Adipocyte (in vitro differentiated cells): Measurements from ENCODE around the gene RBFOX2.
A peak's percentile ranks its signal among the peaks of the same experiment; 100 is the strongest.

Source experiments
- DNase-seq: peaks from one replicate; pipeline ENCODE4 v3.0.0-alpha.2; 2015; ENCODE audit warnings: low read depth
- H3K27me3 ChIP-seq: replicated peaks from 2 replicates; pipeline ENCODE4 v1.7.0; 2013; ENCODE audit warnings: mild to moderate bottlenecking, low read length, moderate library complexity; ENCODE audit not compliant: control insufficient read depth, insufficient read depth
- H3K36me3 ChIP-seq: 2 replicates; pipeline ENCODE4 v1.7.0; 2013; ENCODE audit warnings: low read length, mild to moderate bottlenecking, moderate library complexity; ENCODE audit not compliant: control insufficient read depth, insufficient read depth, severe bottlenecking
- H3K4me1 ChIP-seq: 2 replicates; pipeline ENCODE4 v1.7.0; 2013; ENCODE audit warnings: mild to moderate bottlenecking, low read length, moderate library complexity; ENCODE audit not compliant: control insufficient read depth, insufficient read depth
- H3K4me3 ChIP-seq: 2 replicates; pipeline ENCODE4 v1.7.0; 2013; ENCODE audit warnings: mild to moderate bottlenecking, low read length, moderate library complexity
- H3K9ac ChIP-seq: 2 replicates; pipeline ENCODE4 v1.7.0; 2013; ENCODE audit warnings: mild to moderate bottlenecking, low read length, moderate library complexity
- H3K9me3 ChIP-seq: 2 replicates; pipeline ENCODE4 v1.7.0; 2013; ENCODE audit warnings: mild to moderate bottlenecking, low read length, moderate library complexity; ENCODE audit not compliant: control insufficient read depth

The RBFOX2 gene

GRCh38 chr22:35910926-35911325, 117.7 kb downstream of the RBFOX2 start:
- no peak overlapping the region for H3K4me3 ChIP-seq

GRCh38 chr22:35910003-35910769, 118.4 kb downstream of the RBFOX2 start:
- Histone ChIP-seq H3K36me3 (no peaks in the 10 kb centered on the region), H3K4me3 (no peak overlapping the region), H3K9me3 (no peaks in the 10 kb centered on the region), H3K4me1 (peaks cover 31% of the 10 kb centered on the region), H3K9ac (no peak overlapping the region), H3K27me3 (no peaks in the 10 kb centered on the region)
- DNase-seq: no peak

More at GRCh38 chr22:35910926-35911325, 117.7 kb downstream of the RBFOX2 start:
- Histone ChIP-seq H3K9ac (no peak overlapping the region), H3K27me3 (no peaks in the 10 kb centered on the region), H3K36me3 (no peaks in the 10 kb centered on the region), H3K9me3 (no peaks in the 10 kb centered on the region), H3K4me1 (peaks cover 38% of the 10 kb centered on the region)
- no peak for DNase-seq

DNA sequence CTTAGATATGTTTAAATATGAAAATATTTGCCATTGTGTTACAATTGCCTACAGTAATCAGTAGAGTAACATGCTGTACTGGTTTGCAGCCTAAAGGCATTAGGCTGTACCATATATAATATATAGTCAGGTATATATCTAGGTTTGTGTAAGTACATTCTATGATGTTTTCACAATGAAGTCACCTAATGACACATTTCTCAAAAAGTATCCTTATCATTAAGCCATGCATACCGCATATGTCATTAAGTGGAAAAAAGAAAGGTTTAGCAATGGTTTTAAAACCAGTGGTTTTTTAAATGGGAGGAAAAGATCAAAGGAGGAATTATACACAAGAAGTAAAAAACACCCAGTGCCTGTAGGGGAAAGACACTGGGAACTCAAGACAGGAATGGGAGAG, 122.7 kb downstream of the RBFOX2 start:
- Histone ChIP-seq H3K4me1 (peaks cover 5% of the 10 kb centered on the region), H3K36me3 (no peaks in the 10 kb centered on the region), H3K9ac (no peak overlapping the region), H3K4me3 (no peak overlapping the region), H3K9me3 (no peaks in the 10 kb centered on the region), H3K27me3 (no peaks in the 10 kb centered on the region)
- no peak for DNase-seq

- H3K27me3 ChIP-seq: no peaks in the 10 kb centered on the region
These were observed 123.9 kb downstream of the RBFOX2 start for GRCh38 chr22:35904752-35905151.

DNA sequence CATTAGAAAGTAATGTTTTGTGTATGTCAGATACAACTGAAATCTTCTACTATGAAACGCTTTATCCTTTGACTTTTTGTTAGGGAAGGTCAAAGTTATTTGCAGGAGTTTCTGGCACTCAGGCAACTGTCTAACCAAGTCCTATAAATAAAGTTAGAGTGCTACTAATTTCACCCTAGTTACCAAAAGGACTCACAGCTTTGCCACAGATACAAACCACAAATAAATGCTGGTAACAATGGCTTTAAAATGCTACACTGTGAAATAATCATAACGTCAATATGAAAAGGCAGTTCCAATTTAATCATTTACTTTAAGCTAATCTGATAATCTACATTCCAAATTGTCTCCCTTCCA, 124.3 kb downstream of the RBFOX2 start:
- Histone ChIP-seq H3K36me3 (no peaks in the 10 kb centered on the region), H3K4me3 (no peak overlapping the region)
- no peak for DNase-seq

More at GRCh38 chr22:35904752-35905151, 123.9 kb downstream of the RBFOX2 start:
- no peaks in the 10 kb centered on the region for H3K36me3 ChIP-seq
- no peak for DNase-seq
- H3K4me1 ChIP-seq: peaks cover 10% of the 10 kb centered on the region
- no peak overlapping the region for H3K4me3 ChIP-seq
- H3K9ac ChIP-seq: no peak overlapping the region
- no peaks in the 10 kb centered on the region for H3K9me3 ChIP-seq

DNA sequence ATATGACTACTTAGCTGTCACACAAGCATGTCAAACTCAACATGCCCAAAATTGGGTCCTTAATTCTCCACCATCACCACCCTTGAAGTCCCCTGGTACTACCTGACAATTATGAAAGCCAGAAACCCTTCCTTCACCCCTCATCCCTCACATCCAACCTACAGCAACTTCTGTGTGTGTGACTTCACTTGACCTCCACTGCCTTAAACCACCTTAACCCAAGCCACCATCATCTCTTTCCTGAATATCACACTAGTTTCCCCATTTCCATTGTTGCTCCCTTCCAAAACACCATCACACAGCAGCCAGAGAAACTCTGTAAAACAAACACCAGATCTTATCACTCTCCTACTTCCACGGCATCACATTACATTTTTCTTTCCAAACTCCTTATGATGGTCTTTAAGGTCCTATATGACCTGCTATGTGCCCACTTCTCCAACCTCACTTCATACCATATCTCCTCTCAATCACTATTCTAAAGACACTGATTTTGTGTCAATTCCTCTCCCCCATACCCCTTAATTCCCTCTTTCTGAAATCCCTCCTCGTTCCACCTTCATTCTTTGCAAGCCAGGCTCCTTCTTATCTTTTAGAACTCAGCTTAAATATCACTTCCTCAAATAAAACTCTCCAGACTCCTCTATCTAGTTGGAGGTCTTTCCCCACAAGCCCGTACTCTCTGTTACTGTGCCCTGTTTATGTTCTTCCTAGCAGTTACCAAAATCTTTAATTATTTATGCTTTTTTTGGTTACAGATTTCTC, 124.9 kb downstream of the RBFOX2 start:
- no peak overlapping the region for H3K4me3 ChIP-seq
- H3K4me1 ChIP-seq: peaks cover 13% of the 10 kb centered on the region
- DNase-seq: no peak
- H3K9ac ChIP-seq: no peak overlapping the region
- H3K36me3 ChIP-seq: no peaks in the 10 kb centered on the region
- no peaks in the 10 kb centered on the region for H3K9me3 ChIP-seq
- H3K27me3 ChIP-seq: no peaks in the 10 kb centered on the region

More for the DNA sequence above, 124.3 kb downstream of the RBFOX2 start:
- H3K27me3 ChIP-seq: no peaks in the 10 kb centered on the region
- no peaks in the 10 kb centered on the region for H3K9me3 ChIP-seq
- peaks cover 13% of the 10 kb centered on the region for H3K4me1 ChIP-seq
- no peak overlapping the region for H3K9ac ChIP-seq

- no peak overlapping the region for H3K4me3 ChIP-seq
- no peak overlapping the region for H3K9ac ChIP-seq
- peak; percentile 53 for DNase-seq
- H3K27me3 ChIP-seq: no peaks in the 10 kb centered on the region
- H3K4me1 ChIP-seq: peaks cover 13% of the 10 kb centered on the region
- no peaks in the 10 kb centered on the region for H3K36me3 ChIP-seq
- H3K9me3 ChIP-seq: no peaks in the 10 kb centered on the region
These were observed 128.0 kb downstream of the RBFOX2 start for GRCh38 chr22:35900483-35901168.

- H3K27me3 ChIP-seq: no peaks in the 10 kb centered on the region
- H3K9me3 ChIP-seq: no peaks in the 10 kb centered on the region
- H3K9ac ChIP-seq: peak overlapping the region; percentile 14
- no peak overlapping the region for H3K4me3 ChIP-seq
- no peaks in the 10 kb centered on the region for H3K36me3 ChIP-seq
- H3K4me1 ChIP-seq: peaks cover 21% of the 10 kb centered on the region
- DNase-seq: peak; percentile 34
These were observed 128.9 kb downstream of the RBFOX2 start for GRCh38 chr22:35899736-35900135.

DNA sequence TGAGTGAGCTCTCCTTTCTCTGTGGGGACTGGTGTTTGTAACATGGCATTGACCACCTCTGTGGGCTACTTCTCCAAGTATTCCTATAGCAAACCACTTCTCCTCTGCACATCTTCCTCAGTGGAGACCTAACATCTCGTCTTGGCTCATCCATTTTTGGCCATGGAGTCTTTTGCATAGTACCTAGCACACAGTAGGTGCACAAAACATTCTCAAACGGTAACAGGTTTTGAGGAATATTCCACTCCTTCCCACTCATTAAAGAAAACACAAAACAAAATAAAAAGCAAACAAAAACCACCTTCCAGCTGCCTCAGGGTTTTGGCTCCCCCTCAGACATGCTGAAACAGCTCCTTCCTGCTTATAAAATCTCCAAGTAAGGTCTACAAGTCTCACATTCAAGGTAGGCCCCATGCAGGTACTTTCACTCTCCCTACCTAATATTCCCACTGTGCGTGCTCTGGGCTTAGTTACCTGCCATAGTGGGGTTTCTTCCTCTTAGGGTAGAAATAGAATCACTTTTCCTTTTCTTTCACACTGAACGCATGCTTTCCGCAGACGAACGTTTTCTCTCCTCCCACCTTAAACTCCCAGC, 132.4 kb downstream of the RBFOX2 start:
- H3K9me3 ChIP-seq: no peaks in the 10 kb centered on the region

GRCh38 chr22:35894937-35895708, 133.5 kb downstream of the RBFOX2 start:
- Histone ChIP-seq H3K9ac (peak overlapping the region; percentile 71), H3K9me3 (no peaks in the 10 kb centered on the region), H3K27me3 (no peaks in the 10 kb centered on the region), H3K36me3 (no peaks in the 10 kb centered on the region), H3K4me1 (peaks cover 46% of the 10 kb centered on the region), H3K4me3 (peak overlapping the region; percentile 76)
- peak; percentile 92 for DNase-seq

More for the DNA sequence above, 132.4 kb downstream of the RBFOX2 start:
- no peak overlapping the region for H3K4me3 ChIP-seq
- DNase-seq: no peak
- peaks cover 53% of the 10 kb centered on the region for H3K4me1 ChIP-seq
- H3K9ac ChIP-seq: no peak overlapping the region
- H3K27me3 ChIP-seq: no peaks in the 10 kb centered on the region
- H3K36me3 ChIP-seq: no peaks in the 10 kb centered on the region
